Putamen (tissue), 1 donor: ENCODE measurements around the gene CACNA2D2.

ENCODE experiments used
- DNase-seq: peaks from one replicate; pipeline ENCODE4 v3.0.0-alpha.2; 2016; ENCODE audit warnings: low spot score

Gene CACNA2D2

GRCh38 chr3:50325497-50326181 is 177.8 kb downstream of the CACNA2D2 start:
- DNase-seq, result no peak

- no peak for DNase-seq
Observed at GRCh38 chr3:50325113-50325480, 178.3 kb downstream of the CACNA2D2 start.

- no peak for DNase-seq
Observed at GRCh38 chr3:50324351-50325112, 178.9 kb downstream of the CACNA2D2 start.

- DNase-seq, result no peak
Observed at GRCh38 chr3:50323614-50324199, 179.7 kb downstream of the CACNA2D2 start.

GRCh38 chr3:50323092-50323600 is 180.3 kb downstream of the CACNA2D2 start:
- no peak for DNase-seq

- no peak for DNase-seq
Observed at GRCh38 chr3:50322386-50323091, 180.9 kb downstream of the CACNA2D2 start, which contains the start of gene HYAL2. TSS of gene HYAL2 (minus strand) at chr3:50322745. CDS start at chr3:50320489, 2,256 bp downstream.

GRCh38 chr3:50322115-50322385 is 181.4 kb downstream of the CACNA2D2 start:
- DNase-seq, result no peak

- peak; percentile 89 for DNase-seq
Observed at GRCh38 chr3:50321336-50322114, 181.9 kb downstream of the CACNA2D2 start.

GRCh38 chr3:50320853-50321335 is 182.5 kb downstream of the CACNA2D2 start:
- peak; percentile 84 for DNase-seq

- DNase-seq, result no peak
Observed at GRCh38 chr3:50319894-50320625, 183.4 kb downstream of the CACNA2D2 start.

GRCh38 chr3:50319181-50319893 is 184.1 kb downstream of the CACNA2D2 start:
- no peak for DNase-seq

- no peak for DNase-seq
Observed at GRCh38 chr3:50318615-50319014, 184.8 kb downstream of the CACNA2D2 start.

- no peak for DNase-seq
Observed at GRCh38 chr3:50318163-50318562, 185.3 kb downstream of the CACNA2D2 start.

GRCh38 chr3:50317300-50317699 is 186.1 kb downstream of the CACNA2D2 start:
- no peak for DNase-seq

GRCh38 chr3:50316657-50317242 is 186.7 kb downstream of the CACNA2D2 start:
- no peak for DNase-seq

- no peak for DNase-seq
Observed at GRCh38 chr3:50314816-50315215, 188.6 kb downstream of the CACNA2D2 start.

- no peak for DNase-seq
Observed at GRCh38 chr3:50314342-50314741, 189.1 kb downstream of the CACNA2D2 start.
